HUES6 (cell line): Measurements from ENCODE around the gene ZCCHC8.

Experiments used
- H3K27ac ChIP-seq: 2 replicates; pipeline ENCODE4 v1.7.0; 2013; ENCODE audit warnings: low read depth, mild to moderate bottlenecking, low read length, inconsistent platforms
- H3K27me3 ChIP-seq: 2 replicates; pipeline ENCODE4 v1.6.1; 2013; ENCODE audit warnings: low read length; ENCODE audit not compliant: control insufficient read depth, insufficient read depth
- H3K36me3 ChIP-seq: 2 replicates; pipeline ENCODE4 v1.6.1; 2013; ENCODE audit warnings: low read length; ENCODE audit not compliant: control insufficient read depth, insufficient read depth
- H3K4me1 ChIP-seq: 2 replicates; pipeline ENCODE4 v1.6.1; 2013; ENCODE audit warnings: low read length; ENCODE audit not compliant: control insufficient read depth, insufficient read depth
- H3K4me3 ChIP-seq: 2 replicates; pipeline ENCODE4 v1.5.1; 2013; ENCODE audit warnings: low read depth, low read length
- H3K9ac ChIP-seq: one replicate; pipeline ENCODE4 v1.6.1; 2013; ENCODE audit warnings: mild to moderate bottlenecking, low read length
- H3K9me3 ChIP-seq: 2 replicates; pipeline ENCODE4 v1.6.1; 2013; ENCODE audit warnings: low read depth, low read length; ENCODE audit not compliant: control insufficient read depth, insufficient read depth

Gene ZCCHC8

GRCh38 chr12:122500685-122501488 lies at the start of gene ZCCHC8:
ZCCHC8 (minus strand) TSS chr12:122500932; CDS start chr12:122500840, 92 bp downstream.
- Histone ChIP-seq H3K27me3 (no peaks in the 10 kb centered on the region), H3K4me1 (peaks cover 6% of the 10 kb centered on the region), H3K27ac (peak within 1 kb of the TSS; percentile 96), H3K9ac (peak within 1 kb of the TSS; percentile 99), H3K36me3 (peaks cover 39% of the 10 kb centered on the region), H3K4me3 (peak within 1 kb of the TSS; percentile 96), H3K9me3 (no peaks in the 10 kb centered on the region)

DNA sequence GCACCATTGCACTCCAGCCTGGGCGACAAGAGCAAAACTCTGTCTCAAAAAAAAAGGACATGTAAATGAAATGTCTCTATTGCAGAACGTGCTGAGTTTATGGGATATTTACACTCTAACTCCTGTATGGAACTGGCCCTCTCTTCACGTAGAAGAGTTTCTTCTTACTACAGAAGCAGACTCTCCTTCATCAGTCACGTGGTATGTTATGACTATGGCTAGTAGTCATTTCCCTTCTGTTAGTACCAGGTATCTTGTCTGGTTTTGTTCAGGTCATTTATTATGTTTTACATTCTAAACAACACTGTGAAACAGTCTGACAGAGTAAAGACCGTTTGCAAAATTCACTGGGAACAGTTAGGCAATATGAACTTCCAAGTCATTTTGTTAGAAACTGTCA lies 46.6 kb upstream of the ZCCHC8 start:
- H3K4me1 ChIP-seq: no peaks in the 10 kb centered on the region
- no peak overlapping the region for H3K27ac ChIP-seq
- H3K36me3 ChIP-seq: peaks cover 90% of the 10 kb centered on the region
- no peaks in the 10 kb centered on the region for H3K9me3 ChIP-seq
- no peak overlapping the region for H3K4me3 ChIP-seq
- H3K9ac ChIP-seq: no peak overlapping the region
- no peaks in the 10 kb centered on the region for H3K27me3 ChIP-seq

DNA sequence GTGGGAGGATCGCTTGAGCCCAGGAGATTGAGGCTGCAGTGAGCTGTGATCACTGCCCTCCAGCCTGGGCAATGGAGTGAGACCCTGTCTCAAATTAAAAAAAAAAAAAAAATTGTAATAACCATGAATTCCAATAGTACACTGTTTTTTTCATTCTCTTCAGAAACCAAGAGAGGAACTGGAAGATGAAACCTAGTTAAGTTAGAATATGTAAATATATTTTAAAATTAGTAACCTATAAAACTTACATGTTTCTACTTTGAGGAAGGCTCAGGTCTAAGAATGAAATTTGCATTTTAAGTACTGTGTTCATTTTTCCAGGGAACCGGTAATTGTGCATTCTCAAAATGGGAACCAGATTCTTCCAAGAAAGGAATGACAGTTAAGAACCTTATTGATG lies 45.1 kb upstream of the ZCCHC8 start:
- no peak overlapping the region for H3K4me3 ChIP-seq
- no peaks in the 10 kb centered on the region for H3K9me3 ChIP-seq
- no peak overlapping the region for H3K9ac ChIP-seq
- peaks cover 89% of the 10 kb centered on the region for H3K36me3 ChIP-seq
- H3K27me3 ChIP-seq: no peaks in the 10 kb centered on the region
- no peaks in the 10 kb centered on the region for H3K4me1 ChIP-seq
- no peak overlapping the region for H3K27ac ChIP-seq

GRCh38 chr12:122544537-122544936 lies 43.8 kb upstream of the ZCCHC8 start:
- Histone ChIP-seq H3K9ac (no peak overlapping the region), H3K9me3 (no peaks in the 10 kb centered on the region), H3K36me3 (peaks cover 89% of the 10 kb centered on the region), H3K4me1 (no peaks in the 10 kb centered on the region), H3K27ac (no peak overlapping the region), H3K4me3 (no peak overlapping the region), H3K27me3 (no peaks in the 10 kb centered on the region)

DNA sequence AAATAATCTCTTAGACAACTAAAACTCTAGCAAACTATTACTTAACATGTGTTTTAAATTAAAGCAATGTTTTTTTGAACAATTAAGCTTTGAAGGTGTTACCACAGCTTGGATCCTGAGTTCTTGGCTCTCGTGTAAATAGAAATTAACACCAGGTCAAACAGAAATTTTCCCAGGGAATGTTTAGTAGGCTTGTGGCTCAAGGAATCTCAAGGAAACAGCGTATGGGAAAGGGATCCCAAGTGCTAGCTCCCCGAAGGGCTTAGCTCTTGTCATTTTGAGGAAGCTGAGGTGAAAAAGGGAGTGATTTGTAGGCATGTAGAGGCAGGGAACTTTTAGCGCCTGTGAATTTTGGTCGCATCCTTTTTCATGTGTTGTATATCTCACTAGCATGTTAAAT lies 37.8 kb upstream of the ZCCHC8 start:
- Histone ChIP-seq H3K4me3 (no peak overlapping the region), H3K36me3 (peaks cover 90% of the 10 kb centered on the region), H3K9me3 (no peaks in the 10 kb centered on the region), H3K27ac (no peak overlapping the region), H3K4me1 (peaks cover 3% of the 10 kb centered on the region; the same call in 1 of the 2 replicates), H3K27me3 (no peaks in the 10 kb centered on the region), H3K9ac (peak overlapping the region; percentile 33)

DNA sequence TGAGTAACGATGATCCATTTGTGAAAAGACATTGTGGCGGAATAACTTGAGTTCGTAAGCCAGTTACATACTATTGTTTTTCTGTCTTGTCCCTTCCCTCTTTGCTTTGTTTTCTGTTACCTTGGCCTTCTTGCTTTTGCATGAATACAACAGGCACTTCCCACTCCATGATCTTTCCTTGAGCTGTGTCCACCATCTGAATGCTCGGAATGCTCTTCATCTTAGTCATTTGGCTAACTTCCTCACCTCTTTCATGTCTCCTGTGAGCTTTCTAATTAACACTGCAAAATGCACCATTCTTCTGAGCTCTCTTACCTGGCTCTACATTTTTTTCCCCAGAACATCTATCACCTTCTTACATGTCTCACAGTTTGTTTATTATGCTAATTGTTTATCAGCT lies 36.3 kb upstream of the ZCCHC8 start:
- Histone ChIP-seq H3K36me3 (peaks cover 91% of the 10 kb centered on the region), H3K27ac (peak overlapping the region; percentile 67; the same call in 1 of the 2 replicates), H3K9me3 (no peaks in the 10 kb centered on the region), H3K27me3 (no peaks in the 10 kb centered on the region), H3K9ac (no peak overlapping the region), H3K4me3 (no peak overlapping the region), H3K4me1 (peaks cover 3% of the 10 kb centered on the region; the same call in 1 of the 2 replicates)

DNA sequence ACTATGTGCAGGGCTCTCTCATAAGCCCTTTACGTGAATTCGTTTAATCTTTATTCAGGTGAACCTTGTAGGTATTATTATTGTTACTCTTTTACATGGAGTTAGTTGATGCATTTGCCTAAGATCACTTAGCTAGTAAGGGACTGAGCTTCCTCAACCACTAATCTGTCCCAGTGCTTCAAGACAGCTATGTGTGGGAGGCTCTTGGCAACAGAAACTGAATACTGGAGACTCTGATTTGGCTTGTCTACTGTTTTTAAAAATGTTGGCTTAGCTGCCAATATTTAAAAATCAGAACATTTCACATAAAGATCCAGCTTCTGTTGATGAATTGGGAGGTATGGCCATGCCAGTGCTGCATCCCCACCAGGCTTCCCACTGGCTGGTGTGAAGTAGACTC lies 33.1 kb upstream of the ZCCHC8 start:
- peaks cover 77% of the 10 kb centered on the region for H3K36me3 ChIP-seq
- H3K27ac ChIP-seq: no peak overlapping the region
- no peaks in the 10 kb centered on the region for H3K9me3 ChIP-seq
- no peaks in the 10 kb centered on the region for H3K27me3 ChIP-seq
- H3K4me3 ChIP-seq: no peak overlapping the region
- peaks cover 3% of the 10 kb centered on the region; the same call in 1 of the 2 replicates for H3K4me1 ChIP-seq
- H3K9ac ChIP-seq: no peak overlapping the region

DNA sequence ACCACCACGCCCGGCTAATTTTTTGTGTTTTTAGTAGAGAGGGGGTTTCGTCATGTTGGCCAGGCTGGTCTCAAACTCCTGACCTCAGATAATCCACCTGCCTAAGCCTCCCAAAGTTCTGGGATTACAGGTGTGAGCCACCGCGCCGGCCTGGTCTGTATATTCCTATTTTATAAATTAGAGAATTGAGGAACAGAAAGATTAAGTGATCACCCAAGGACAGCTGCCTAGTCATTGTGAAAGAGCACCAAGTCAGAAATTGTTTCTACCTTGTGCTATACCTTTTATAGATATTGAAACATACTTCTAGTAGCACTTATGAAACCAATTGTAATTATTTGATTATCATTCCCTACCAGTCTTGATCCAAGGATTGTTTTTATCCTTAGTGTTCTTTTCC lies 28.3 kb upstream of the ZCCHC8 start:
- H3K9ac ChIP-seq: no peak overlapping the region
- H3K27me3 ChIP-seq: no peaks in the 10 kb centered on the region
- peaks cover 52% of the 10 kb centered on the region for H3K36me3 ChIP-seq
- H3K4me1 ChIP-seq: peaks cover 6% of the 10 kb centered on the region
- no peaks in the 10 kb centered on the region for H3K9me3 ChIP-seq
- H3K27ac ChIP-seq: no peak overlapping the region
- no peak overlapping the region for H3K4me3 ChIP-seq

GRCh38 chr12:122528582-122528981 lies 27.9 kb upstream of the ZCCHC8 start:
- H3K27ac ChIP-seq: no peak overlapping the region
- H3K9me3 ChIP-seq: no peaks in the 10 kb centered on the region
- peaks cover 52% of the 10 kb centered on the region for H3K36me3 ChIP-seq
- H3K4me1 ChIP-seq: peaks cover 10% of the 10 kb centered on the region
- peak overlapping the region; percentile 79 for H3K4me3 ChIP-seq
- peak overlapping the region; percentile 91 for H3K9ac ChIP-seq
- no peaks in the 10 kb centered on the region for H3K27me3 ChIP-seq

- no peaks in the 10 kb centered on the region for H3K9me3 ChIP-seq
- H3K9ac ChIP-seq: peak overlapping the region; percentile 91
- H3K27ac ChIP-seq: peak overlapping the region; percentile 67
- peaks cover 52% of the 10 kb centered on the region for H3K36me3 ChIP-seq
- H3K4me3 ChIP-seq: peak overlapping the region; percentile 79
- H3K4me1 ChIP-seq: peaks cover 10% of the 10 kb centered on the region
- H3K27me3 ChIP-seq: no peaks in the 10 kb centered on the region
These were observed 26.8 kb upstream of the ZCCHC8 start for GRCh38 chr12:122527478-122527944.

GRCh38 chr12:122526683-122527477 lies 26.1 kb upstream of the ZCCHC8 start, which contains the start of the genes KNTC1 and RSRC2:
KNTC1 (plus strand) TSS chr12:122527249; CDS start chr12:122530064, 2,815 bp downstream.
RSRC2 (minus strand) TSS chr12:122526936; CDS start chr12:122526853, 83 bp downstream.
- Histone ChIP-seq H3K4me1 (peaks cover 10% of the 10 kb centered on the region), H3K36me3 (peaks cover 55% of the 10 kb centered on the region), H3K4me3 (peak within 1 kb of the TSS; percentile 81), H3K27ac (peak within 1 kb of the TSS; percentile 99), H3K27me3 (no peaks in the 10 kb centered on the region), H3K9ac (peak within 1 kb of the TSS; percentile 98), H3K9me3 (no peaks in the 10 kb centered on the region)
